Measurements from ENCODE around the gene B3GNT5. TPM values are rescaled to one million over a fixed set of nuclear protein-coding genes. Genes with fewer than 3 reads are reported as not detected.

The B3GNT5 gene
- total and polyA plus RNA-seq, 2 donors (not counting 3 experiments of a cell fraction or from before 2014, with no cell fraction given): 4.1 to 25.6 TPM

GRCh38 chr3:183279371-183279770, 26.3 kb downstream of the B3GNT5 start:
- POLR2A ChIA-PET: no interaction called here
- CTCF ChIA-PET: no interaction called here
- no peak overlapping the region for H3K27ac ChIP-seq (ENCODE audit: insufficient read depth, low read depth, low read length)

More at GRCh38 chr3:183279371-183279770, 26.3 kb downstream of the B3GNT5 start:
- H3K4me3 ChIP-seq (replicated peaks in 1 of 3; ENCODE audit: insufficient read depth in 1 of 3, low read depth in 1 of 3, low read length in 3 of 3): no peak overlapping the region
- FAIRE-seq (no peak), DNase-seq (ENCODE audit: low read depth, low spot score) (no peak)
- H3K27me3 ChIP-seq (ENCODE audit: control insufficient read depth in 2 of 2, insufficient read depth in 2 of 2, low read length in 2 of 2): no peaks in the 10 kb centered on the region
- H3K9ac ChIP-seq (replicated peaks; ENCODE audit: extremely low read depth, insufficient read depth, low read length): no peak overlapping the region
- H3K9me1 ChIP-seq (replicated peaks; ENCODE audit: control insufficient read depth, extremely low read depth, insufficient read depth, low read length): no peaks in the 10 kb centered on the region
- no TSS peak for BruUV-seq (replicated peaks)
- H3K4me2 ChIP-seq (ENCODE audit: insufficient read depth, low read length): no peak overlapping the region
- dilution Hi-C loops (cut with MboI; ENCODE audit: extremely low pct_ligation_motif_present, low sequenced_read_pairs): no loop called here
- H3K9me3 ChIP-seq (replicated peaks; ENCODE audit: control insufficient read depth, insufficient read depth, low read length): no peaks in the 10 kb centered on the region
- peaks cover 22% of the 10 kb centered on the region for H3K4me1 ChIP-seq (ENCODE audit: control insufficient read depth, extremely low read depth, insufficient read depth, low read length)
- intact Hi-C loops (cut with micrococcal nuclease): no loop called here
- no peak overlapping the region for H2AFZ ChIP-seq (ENCODE audit: low read depth, low read length)
- TF ChIP-seq POLR2A (IDR thresholded peaks at IDR 0.05; ENCODE audit: low read depth, low read length) (no peak), EZH2 (IDR thresholded peaks at IDR 0.05; ENCODE audit: borderline replicate concordance, low read depth, low read length, severe bottlenecking) (no peak), FOS (IDR thresholded peaks at IDR 0.05; ENCODE audit: borderline replicate concordance, insufficient read depth, low read length) (no peak), POLR2AphosphoS5 (IDR thresholded peaks at IDR 0.05; ENCODE audit: insufficient read depth, low read depth, low read length) (no peak), MAX (IDR thresholded peaks at IDR 0.05; ENCODE audit: insufficient read depth, insufficient read length) (no peak), CTCF (IDR thresholded peaks at IDR 0.05; ENCODE audit: extremely low read depth in 1 of 2, insufficient read depth in 1 of 2, low read depth in 1 of 2, low read length in 2 of 2) (no peak), JUN (IDR thresholded peaks at IDR 0.05; ENCODE audit: borderline replicate concordance, insufficient read depth, insufficient read length, low read depth) (no peak), GATA2 (IDR thresholded peaks at IDR 0.05; ENCODE audit: insufficient read depth, insufficient read length, low read depth, low read length) (no peak), MYC (IDR thresholded peaks at IDR 0.05; ENCODE audit: low read depth, low read length) (no peak)
- no peaks in the 10 kb centered on the region for H3K79me2 ChIP-seq (ENCODE audit: control insufficient read depth, insufficient read depth, low read length)
- H3K36me3 ChIP-seq (ENCODE audit: control insufficient read depth in 2 of 2, extremely low read depth in 1 of 2, insufficient read depth in 2 of 2, low read length in 2 of 2): no peaks in the 10 kb centered on the region
- H4K20me1 ChIP-seq (replicated peaks; ENCODE audit: control insufficient read depth, extremely low read depth, insufficient read depth, low read length): no peaks in the 10 kb centered on the region
